IPS-NIHi7 (cell line): Measurements from ENCODE around the gene PPP2CA.
"Not testable (repeated sequence)": the region's sequence is repeated elsewhere in the genome, so short reads cannot be mapped to it uniquely, and the experiment has no call there.

Source experiments
- DNase-seq: peaks from one replicate; pipeline ENCODE4 v3.0.0; 2012; ENCODE audit warnings: mixed read lengths; ENCODE audit errors: extremely low spot score

The PPP2CA gene

DNA sequence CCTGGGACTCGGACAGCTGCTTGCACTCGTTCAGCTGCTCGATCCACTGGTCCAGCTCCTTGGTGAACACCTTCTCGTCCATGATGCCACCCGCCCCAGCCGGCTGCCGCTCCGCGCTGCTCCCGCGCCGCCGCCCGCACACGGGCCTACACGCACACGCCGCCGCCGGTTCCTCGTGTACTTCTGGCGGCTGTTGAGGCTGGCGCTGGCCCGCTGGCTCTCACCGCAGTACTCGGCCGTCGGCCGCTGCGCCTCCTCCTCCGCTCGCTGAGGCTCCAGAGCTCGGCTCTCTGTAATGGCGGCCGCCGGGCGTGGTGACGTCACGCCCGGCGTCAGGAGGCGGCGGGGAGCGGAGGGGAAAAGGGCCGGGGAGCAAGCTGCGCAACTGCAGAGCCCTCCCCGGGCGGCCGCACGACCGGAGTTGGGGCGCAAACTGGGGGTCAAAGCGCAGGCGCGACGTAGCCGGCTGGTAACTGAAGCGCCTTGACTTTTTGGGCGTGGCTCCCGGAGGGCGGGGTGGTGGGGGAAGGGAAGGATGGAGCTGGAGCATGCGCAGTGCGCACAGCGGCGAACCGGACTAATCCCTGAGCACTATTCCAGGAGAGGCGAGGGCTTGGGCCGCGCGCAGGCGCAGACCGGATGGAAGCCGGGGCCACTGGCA is at the start of gene PPP2CA:
Gene PPP2CA, minus strand, starts transcription at position 294 of the 661 bp plus-strand sequence. Its CDS starts 212 bp downstream, at position 82.
- peak; percentile 96 for DNase-seq

DNA sequence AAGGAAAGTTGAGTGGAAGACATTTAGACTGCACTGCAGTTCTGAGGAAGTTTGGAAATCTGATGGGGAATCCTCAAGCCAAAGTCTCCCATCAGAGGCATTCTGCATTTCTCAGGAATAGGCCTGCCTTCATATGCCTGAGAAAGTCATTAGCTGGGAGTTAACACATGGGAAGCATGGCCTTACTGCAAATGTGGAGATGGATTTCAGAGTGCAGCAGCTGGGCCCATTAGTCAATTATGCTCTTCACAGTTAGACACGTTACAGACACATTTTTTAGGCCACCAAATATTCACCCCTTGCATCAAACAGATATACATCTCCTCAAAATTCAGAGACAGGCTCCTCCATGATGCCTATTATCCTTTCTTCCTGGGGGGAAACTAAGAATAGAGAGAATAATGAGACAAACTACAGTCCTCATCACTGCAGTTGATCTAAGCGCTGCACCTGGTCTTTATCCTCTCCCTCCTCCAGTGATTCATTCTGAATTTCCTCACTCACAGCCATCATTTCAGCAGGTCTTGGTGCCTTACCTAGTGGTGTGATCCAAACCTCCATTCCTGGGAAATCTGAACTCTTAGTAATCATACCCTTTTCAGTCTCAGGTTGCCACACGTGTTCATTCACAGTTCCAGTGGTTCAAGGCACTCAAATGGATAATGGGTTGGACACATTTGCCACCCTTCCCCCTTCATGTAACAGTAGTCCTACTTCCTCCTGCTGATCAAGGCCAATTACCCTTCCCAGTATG is 47.9 kb upstream of the PPP2CA start:
- no peak for DNase-seq

DNA sequence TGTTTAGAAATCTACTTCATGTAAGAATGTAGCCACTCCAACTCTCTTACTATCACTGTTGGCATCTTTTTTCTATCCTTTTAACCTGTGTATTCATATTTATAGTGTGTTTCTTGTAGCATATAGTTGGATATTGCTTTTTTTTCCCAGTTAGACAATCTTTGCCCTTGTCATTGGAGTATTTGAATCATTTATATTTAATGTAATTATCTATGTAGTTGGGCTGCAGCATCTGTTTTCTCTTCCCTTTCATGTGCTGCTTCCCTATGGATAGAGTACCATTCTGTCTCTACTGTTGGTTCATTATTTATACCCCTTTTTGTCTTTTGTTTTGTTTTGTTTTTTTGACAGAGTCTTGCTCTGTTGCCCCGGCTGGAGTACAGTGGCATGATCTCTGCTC is 45.2 kb upstream of the PPP2CA start:
- DNase-seq, result no peak

DNA sequence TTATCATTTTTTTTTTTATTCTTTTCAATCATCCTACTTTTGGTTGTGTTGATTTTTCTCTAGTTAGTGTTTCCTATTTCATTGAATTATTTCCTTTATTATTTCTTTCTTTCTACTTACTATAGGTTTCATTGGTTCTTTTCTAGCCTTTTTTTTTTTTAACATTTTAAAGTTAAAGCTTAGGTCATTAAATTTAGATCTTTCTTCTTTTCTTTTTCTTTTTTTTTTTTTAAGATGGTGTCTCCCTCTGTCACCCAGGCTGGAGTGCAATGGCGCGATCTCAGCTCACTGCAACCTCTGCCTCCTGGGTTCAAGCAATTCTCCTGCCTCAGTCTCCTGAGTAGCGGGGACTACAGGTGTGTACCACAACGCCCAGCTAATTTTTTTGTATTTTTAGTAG is 43.0 kb upstream of the PPP2CA start:
- DNase-seq, result no peak

DNA sequence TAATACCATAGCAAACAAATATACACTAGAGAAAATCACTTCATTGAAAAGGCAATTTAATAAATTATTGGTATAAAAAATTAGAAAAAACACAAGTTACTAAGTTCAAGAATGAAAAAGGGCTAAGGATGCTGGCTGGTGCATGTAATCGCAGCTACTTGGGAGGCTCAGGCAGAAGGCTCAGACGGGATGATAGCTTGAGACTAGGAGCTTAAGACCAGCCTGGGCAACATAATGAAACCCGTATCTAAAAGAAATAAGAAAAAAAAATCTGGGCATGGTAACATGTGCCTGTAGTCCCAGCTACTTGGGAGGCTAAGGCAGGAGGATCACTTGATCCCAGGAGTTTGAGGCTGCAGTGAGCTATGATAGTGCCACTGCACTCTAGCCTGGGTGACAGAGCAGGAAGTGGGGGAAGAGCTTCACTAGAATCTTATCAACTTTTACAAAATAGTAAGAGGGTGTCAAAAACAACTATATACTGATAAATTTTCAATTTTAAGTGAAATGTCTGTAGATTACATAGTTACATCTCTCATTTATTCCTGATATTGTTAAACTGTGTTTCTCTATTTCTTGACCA is 42.2 kb upstream of the PPP2CA start:
- no peak for DNase-seq

DNA sequence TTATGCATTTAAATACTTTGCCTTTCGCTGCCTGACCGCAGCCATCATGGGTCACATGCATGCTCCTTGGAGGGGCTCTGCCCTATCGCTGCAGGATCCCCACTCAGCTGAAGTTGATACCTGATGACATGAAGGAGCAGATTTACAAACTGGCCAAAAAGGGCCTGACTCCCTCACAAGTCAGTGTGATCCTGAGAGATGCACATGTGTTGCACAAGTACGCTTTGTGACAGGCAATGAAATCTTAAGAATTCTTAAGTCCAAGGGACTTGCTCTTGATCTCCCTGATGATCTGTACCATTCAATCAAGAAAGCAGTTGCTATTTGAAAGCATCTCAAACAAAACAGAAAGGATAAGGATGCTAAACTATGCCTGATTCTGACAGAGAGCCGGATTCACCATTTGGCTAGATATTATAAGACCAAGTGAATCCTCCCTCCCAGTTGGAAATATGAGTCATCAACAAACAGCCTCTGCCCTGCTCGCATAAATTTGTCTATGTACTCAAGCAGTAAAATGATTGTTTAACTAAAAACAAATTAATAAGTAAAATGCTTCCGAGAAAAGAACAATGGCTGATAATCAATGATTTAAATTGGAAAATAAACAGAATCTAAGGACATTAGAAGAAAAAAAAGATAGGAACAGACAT is 41.6 kb upstream of the PPP2CA start:
- DNase-seq, result no peak

DNA sequence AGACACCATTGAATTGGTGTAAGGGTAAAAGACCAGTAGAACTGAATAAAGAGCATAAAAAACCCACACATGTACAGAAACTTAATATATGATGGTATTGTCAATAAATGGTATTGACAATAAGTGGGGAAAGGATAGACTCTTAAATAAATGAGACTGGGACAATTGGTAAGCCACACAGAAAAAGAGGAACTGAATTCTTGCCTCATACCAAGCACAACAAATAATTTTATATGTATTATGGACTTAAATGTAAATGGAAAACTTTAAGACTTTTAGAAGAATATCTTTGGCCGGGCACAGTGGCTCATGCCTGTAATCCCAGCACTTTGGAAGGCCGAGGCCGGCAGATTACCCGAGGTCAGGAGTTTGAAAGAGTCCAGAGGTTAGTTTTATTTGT is 37.9 kb upstream of the PPP2CA start:
- no peak for DNase-seq

DNA sequence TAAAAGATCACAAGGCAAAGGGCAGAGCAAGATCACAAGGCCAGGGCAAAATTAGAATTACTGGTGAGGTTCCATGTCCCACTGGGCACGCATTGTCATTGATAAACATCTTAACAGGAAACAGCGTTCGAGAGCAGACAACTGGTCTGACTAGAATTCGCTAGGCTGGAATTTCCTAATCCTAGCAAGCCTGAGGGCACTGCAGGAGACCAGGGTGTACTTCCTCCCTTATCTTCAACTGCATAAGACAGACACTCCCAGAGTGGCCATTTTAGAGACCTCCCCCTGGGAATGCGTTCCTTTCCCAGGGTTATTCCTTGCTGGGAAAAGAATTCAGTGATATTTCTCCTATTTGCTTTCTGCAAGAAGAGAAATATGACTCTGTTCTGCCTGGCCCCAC is 36.8 kb upstream of the PPP2CA start:
- DNase-seq, result not testable (repeated sequence)

DNA sequence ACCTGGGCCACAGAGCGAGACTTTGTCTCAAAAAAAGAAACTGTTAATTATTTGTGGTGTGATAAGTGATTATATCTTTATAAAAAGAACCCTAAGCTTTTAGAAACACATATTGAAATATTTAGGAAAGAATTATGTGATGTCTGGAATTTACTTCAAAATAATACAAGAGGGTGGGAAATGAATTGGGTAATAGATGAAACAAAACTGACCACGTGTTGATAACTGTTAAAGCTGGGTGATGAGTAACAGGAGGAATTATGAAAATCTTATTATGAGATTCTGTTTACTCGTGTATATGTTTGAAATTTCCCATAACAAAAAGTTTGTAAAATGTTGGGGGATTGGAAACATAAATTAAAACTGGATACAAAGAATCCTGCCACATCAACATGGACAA is 33.0 kb upstream of the PPP2CA start:
- DNase-seq, result no peak

DNA sequence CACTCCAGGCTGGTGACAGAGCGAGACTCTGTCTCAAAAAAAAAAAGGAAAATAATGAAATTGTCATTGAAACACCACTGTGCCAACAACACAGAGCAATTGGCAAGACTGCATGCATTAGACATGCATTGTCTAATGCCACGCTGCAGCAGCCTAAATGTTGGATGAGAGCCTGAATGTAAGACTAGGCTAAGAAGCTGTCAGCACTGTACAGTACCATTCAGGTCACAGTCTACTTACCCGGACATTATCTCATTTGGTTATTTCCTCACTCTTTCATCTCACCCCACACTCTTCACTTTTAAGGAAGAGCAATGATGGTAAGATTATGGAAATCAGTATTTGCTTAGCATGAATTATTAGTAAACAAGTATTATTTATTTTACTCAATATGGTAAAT is 31.3 kb upstream of the PPP2CA start:
- DNase-seq, result no peak

DNA sequence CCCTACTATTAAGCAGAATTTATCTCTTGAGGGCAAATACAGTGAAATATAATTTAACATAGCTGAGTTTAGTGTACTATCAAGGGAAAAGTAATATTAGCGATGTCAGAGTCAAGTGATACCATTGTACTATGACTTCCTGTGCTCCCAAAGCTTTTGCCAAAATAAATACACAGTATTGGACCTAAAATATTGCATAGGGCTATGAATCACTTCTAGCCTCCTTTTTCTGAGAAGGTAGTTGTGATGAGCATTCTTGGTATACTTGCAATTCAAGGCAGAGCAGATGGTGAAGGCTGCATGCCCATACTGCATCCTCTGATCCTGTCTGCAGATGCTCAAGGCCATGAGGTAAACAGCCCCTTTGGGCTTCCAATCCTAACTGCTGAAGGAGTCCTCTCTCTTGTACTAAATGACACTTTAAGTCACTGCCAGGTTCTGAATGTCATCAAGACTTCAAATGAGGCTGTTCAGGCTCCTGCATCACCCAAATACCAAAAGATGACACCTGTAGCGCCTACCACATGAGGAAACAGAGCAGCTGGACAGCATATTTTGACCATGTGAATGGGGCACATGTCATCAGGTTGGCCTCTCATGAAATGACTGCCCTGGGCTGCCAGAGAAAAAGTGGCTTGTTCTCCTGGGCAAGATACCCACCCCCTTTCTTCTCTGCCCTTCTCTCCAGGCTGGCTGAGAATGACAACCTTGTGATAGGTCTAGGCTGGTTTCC is 29.7 kb upstream of the PPP2CA start:
- DNase-seq, result no peak

DNA sequence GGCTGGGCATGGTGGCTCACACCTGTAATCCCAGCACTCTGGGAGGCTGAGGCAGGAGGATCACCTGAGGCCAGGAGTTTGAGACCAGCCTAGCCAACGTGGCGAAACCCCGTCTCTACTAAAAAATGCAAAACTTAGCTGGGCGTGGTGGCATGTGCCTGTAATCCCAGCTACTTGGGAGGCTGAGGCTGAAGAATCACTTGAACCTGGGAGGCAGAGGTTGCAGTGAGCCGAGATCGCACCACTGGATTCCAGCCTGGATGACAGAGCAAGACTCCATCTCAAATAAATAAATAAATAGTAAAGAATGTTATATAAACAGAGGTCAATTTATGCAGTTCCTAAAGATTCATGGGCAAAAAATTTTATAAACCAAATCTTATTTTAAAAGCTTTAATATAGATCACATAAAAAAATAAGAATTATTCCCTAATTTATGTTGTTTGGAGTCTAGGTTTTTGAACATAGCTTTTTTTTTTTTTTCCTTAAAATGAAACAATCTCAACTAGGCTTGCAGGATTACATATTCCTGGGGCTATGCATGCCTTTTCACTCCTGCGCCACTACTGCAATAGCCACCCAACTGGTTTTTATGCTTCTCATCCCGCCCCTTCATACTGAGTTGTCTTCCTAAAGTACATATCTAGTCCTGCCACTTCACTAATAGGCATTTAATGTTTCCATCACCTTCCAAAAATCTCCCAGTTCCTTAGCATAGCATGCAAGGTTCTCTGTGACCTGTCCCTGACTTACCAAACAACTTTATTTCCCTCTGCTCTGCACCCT is 27.7 kb upstream of the PPP2CA start:
- DNase-seq, result not testable (repeated sequence)

DNA sequence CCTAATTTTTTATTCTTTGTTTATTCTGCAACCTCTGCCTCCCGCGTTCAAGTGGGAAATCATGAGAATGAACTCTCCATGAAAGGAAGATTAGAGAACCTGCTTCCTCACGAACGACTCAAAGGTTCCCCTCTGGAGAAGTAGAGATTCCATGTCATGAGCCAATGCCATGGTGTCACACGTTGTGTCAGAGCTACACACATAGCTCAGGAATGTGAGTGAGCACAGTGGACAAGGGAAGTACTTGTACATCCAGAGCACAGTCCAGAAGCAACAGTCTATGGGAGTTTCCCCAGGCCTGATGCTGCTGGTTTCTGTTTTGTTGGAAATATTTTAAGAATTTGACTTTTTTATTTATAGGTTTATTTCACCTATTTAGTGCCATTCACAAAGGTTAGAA is 26.8 kb upstream of the PPP2CA start:
- DNase-seq, result no peak

DNA sequence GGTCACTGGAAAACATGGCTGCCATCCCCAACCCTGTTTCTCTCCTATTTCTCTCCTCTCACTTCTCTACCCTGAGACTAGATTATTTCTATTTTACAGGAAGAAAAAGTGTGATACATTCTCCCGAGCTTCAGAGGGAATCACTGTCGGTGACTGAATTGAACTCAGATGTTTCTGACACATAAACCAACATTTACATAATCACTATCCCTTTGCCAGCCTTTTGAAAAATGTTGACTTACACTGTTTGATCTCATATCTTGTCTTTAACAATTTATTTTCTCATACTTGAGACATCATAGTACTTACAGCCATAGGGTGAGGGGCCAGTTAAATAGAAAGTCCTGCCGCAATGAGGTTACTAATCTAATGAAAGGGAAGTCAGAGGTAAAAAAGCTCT is 25.1 kb upstream of the PPP2CA start:
- DNase-seq, result no peak

DNA sequence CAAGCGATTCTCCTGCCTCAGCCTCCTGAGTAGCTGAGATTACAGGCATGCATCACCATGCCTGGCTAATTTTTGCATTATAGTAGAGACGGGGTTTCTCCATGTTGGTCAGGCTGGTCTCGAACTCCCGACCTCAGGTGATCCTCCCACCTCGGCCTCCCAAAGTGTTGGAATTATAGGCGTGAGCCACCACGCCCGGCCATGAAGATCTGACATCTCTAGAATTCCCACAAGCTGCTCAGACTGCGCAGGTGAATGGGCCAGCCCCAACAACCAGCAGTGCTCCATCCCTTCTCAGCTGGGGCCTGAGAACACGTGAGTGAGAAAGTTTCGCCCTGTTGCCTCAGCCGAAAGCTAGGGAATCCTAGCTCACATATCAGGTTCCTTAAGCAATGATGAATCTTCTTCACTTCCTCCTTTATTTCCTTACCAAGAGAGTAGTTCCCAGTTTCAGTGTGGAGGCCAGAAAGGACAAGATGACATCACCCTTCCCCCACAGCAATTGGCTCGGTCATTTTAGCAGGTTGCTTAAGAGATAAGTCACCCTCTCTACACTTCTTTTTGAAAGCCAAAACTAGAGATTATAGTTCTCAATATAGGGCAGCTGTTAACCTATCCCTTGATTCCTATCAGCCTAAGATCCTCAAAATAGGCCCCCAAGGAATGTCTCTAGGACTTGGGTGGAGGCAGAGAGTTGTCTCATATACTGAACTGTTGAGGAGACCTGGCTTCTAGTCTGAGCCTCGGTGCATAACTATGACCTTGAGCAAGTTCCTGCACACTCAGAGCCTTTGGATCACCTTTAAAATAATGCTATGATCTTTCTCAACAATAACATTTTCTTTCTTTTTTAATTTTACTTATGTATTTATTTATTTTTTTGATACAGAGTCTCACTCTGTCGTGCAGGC is 23.9 kb upstream of the PPP2CA start:
- no peak for DNase-seq

DNA sequence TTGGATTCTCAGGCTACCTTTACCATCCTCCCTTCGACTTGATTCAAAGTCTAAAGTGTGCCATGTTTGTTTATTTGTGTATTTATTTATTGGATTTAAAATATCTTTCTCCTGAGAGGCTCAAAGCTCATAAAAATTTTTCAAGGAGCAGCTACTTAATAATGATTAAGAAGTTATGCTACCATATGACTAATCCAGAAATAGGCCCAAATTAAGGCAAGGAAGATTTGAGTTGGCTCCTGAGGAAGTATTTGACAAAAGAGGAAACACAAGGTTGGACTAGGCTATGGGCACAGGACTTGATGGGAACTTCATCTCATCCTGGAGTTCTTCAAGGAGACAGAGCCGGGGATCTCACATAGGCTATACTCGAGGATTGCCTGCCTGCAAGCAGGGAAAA is 22.4 kb upstream of the PPP2CA start:
- DNase-seq, result no peak

DNA sequence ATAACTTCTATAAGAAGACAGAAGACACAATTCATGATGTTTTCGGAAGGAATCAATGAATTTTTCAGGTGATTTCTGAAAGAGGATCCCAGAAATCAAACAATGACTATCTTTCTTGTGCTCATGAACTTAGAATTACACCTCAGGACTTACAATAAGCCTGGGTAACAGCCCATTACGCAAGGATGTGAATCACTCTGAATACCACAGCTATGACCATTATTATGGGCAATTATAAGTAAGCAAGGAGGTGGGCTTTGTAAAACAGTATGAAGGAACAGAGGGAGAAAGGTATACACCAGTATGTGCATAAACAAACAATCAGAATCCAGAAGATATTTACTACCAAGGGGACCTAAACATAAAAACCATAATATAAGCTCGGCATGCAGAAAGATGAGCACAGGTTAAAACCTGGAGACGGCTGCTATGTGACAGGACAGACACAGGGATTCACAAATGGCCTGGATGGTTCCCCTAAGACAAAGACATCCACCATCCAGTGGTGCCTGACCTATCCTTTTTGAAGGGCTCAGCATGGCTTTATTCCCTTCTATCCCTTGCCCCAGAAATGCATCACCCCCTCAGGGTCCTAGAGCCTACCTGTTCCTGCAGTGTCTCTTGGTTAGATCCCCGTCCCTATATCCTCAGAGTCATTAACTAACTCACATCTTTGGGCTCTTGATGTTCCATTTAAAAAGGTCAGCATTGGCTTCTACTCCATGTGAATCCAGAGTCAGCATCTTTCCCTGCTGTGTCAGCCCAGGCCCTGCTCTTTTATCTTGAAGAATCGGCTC is 21.8 kb upstream of the PPP2CA start:
- DNase-seq, result peak; percentile 78

DNA sequence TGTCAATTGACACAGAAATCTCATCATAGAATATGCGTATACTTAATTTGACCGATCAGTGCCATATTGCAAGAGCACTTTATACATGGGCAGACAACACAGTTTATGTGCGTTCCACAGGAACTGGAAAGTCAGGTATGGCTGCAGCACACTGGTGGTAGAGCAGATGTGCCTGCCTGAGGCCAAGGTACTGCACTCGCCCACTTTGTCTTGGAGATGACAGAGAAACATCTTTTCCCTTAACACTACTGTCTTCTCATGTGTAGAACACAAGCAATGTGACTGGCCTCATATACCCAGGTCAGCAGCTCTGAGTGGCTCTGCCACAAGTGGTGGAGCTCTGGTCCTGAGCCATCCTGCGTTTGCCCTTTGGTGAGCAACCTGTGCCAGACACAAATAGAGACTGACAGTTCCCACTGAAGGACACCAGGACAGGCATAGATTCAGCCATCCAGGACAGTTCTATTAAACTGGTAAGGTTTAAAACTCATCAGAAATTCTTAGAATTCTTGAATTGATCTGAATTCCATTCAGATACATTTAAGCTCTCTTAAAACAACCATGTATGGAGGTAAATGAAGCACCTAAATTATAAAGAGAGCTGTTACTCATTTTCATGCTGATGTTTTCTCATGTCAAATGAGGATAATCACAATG is 21.0 kb upstream of the PPP2CA start:
- no peak for DNase-seq

DNA sequence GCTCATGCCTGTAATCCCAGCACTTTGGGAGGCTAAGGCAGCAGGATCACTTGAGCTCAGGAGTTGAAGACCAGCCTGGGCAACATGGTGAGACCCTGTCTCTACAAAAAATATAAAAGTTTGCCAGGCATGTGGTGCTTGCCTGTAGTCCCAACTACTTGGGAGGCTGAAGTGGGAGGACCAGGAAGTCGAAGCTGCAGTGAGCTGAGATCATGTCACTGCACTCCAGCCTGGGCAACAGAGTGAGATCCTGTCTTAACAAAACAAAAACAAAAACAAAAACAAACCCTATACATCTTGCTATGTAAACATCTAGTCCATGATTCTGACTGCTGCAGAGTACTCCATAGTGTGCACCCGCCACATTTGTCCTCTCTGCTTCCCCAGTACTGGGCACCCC is 19.8 kb upstream of the PPP2CA start:
- DNase-seq, result no peak
